ENCODE results near the gene FRAT2.
"Not testable (repeated sequence)": the region's sequence is repeated elsewhere in the genome, so short reads cannot be mapped to it uniquely, and the experiment has no call there.

The FRAT2 gene

DNA sequence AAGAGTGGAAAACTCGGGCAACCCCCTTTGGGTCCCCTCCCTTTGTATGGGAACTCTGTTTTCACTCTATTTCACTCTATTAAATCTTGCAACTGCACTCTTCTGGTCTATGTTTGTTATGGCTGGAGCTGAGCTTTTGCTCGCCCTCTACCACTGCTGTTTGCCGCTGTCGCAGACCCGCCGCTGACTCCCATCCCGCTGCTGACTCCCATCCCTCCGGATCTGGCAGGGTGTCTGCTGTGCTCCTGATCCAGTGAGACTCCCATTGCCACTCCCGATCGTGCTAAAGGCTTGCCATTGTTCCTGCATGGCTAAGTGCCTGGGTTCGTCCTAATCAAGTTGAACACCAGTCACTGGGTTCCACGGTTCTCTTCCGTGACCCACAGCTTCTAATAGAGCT lies 44.5 kb downstream of the FRAT2 start:
- DNase-seq, result not testable (repeated sequence)
